ENCODE measurements around the gene BRI3.

The BRI3 gene

GRCh38 chr7:98294798-98295382 lies 13.4 kb downstream of the BRI3 start:
- no peak for TF ChIP-seq SUZ12 (IDR thresholded peaks at IDR 0.05; ENCODE audit: extremely low read depth, insufficient read depth, insufficient read length)
- TF ChIP-seq ZNF274 (IDR thresholded peaks at IDR 0.05; ENCODE audit: low read depth, low read length) = no peak
- TF ChIP-seq YY1 (IDR thresholded peaks at IDR 0.05; ENCODE audit: insufficient read depth, insufficient read length) = no peak
- H3K36me3 ChIP-seq (ENCODE audit: insufficient read depth, insufficient read length, low read length) = peaks cover 54% of the 10 kb centered on the region
- H3K4me1 ChIP-seq (ENCODE audit: insufficient read depth, insufficient read length) = peaks cover 9% of the 10 kb centered on the region
- no peak overlapping the region for H3K9ac ChIP-seq (ENCODE audit: insufficient read length, low read depth)
- H3K4me3 ChIP-seq (ENCODE audit: insufficient read length, low read depth) = no peak overlapping the region
- H3K27me3 ChIP-seq (ENCODE audit: insufficient read depth, insufficient read length) = no peaks in the 10 kb centered on the region
- H3K9me3 ChIP-seq (ENCODE audit: insufficient read depth, low read length) = no peaks in the 10 kb centered on the region
- peak; percentile 61 for DNase-seq (ENCODE audit: low read depth, low spot score)

DNA sequence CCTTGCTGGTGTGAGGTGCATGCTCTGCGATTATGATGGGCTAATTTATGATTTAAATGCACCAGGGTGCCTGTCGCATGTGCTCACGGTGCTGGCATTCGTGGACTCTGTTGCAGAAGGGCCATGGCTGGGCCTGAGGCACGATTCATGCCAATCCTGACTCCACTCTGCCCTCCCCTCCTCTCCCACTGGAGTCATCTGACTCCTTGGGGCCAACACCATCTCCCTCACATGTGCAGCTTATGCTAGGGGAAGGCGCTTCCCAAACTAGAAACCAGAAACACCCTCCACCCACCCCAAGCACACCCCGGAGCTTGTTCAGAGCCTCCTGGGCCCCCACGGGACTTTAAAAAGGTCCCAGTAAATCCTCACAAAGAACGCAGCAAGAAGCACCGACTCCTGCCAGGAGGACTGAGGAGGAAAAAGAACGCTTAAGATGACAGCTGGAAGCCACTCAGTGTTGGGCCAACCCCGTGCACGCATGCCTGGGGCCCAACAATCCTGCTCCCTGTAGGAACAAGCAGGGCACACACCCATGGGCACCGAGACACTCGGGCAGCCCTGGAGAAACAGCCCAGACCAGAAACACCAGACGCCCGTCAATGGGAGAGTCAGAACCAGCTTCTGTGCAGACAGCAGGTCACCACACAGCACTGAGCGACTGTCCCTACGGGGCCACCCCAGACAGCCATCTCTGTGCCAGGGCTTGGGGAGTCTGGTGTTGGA lies 14.1 kb downstream of the BRI3 start:
- H3K4me3 ChIP-seq (ENCODE audit: insufficient read length, low read depth) = no peak overlapping the region
- H3K9ac ChIP-seq (ENCODE audit: insufficient read length, low read depth) = no peak overlapping the region
- peaks cover 61% of the 10 kb centered on the region for H3K36me3 ChIP-seq (ENCODE audit: insufficient read depth, insufficient read length, low read length)
- no peak for DNase-seq (ENCODE audit: low read depth, low spot score)
- H3K9me3 ChIP-seq (ENCODE audit: insufficient read depth, low read length) = no peaks in the 10 kb centered on the region
- no peak for TF ChIP-seq SUZ12 (IDR thresholded peaks at IDR 0.05; ENCODE audit: extremely low read depth, insufficient read depth, insufficient read length)
- TF ChIP-seq ZNF274 (IDR thresholded peaks at IDR 0.05; ENCODE audit: low read depth, low read length) = no peak
- TF ChIP-seq YY1 (IDR thresholded peaks at IDR 0.05; ENCODE audit: insufficient read depth, insufficient read length) = no peak
- H3K27me3 ChIP-seq (ENCODE audit: insufficient read depth, insufficient read length) = no peaks in the 10 kb centered on the region
- H3K4me1 ChIP-seq (ENCODE audit: insufficient read depth, insufficient read length) = peaks cover 11% of the 10 kb centered on the region

DNA sequence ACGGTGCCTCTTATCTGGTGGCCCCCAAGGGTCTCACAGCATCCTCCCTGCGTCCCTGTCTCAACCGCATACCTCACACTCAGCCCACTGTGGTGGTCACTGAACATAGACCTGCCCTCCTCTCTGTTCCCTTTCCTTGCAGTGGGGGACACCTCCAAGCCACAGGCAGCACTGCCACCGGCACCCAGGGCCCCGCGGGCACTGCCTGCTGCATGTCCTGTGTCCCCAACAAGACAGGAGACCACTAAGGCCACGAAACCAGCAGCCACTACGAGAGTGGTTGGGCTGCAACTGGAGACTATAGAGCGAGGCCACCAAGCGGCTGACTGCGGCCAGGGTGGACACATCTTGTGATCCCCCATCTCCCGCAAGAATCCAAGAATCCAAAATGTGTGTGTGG lies 15.3 kb downstream of the BRI3 start:
- Histone ChIP-seq H3K9ac (ENCODE audit: insufficient read length, low read depth) (no peak overlapping the region), H3K4me3 (ENCODE audit: insufficient read length, low read depth) (no peak overlapping the region), H3K27me3 (ENCODE audit: insufficient read depth, insufficient read length) (no peaks in the 10 kb centered on the region), H3K9me3 (ENCODE audit: insufficient read depth, low read length) (no peaks in the 10 kb centered on the region), H3K4me1 (ENCODE audit: insufficient read depth, insufficient read length) (peaks cover 14% of the 10 kb centered on the region), H3K36me3 (ENCODE audit: insufficient read depth, insufficient read length, low read length) (peaks cover 57% of the 10 kb centered on the region)
- TF ChIP-seq YY1 (IDR thresholded peaks at IDR 0.05; ENCODE audit: insufficient read depth, insufficient read length) = no peak
- no peak for TF ChIP-seq ZNF274 (IDR thresholded peaks at IDR 0.05; ENCODE audit: low read depth, low read length)
- no peak for TF ChIP-seq SUZ12 (IDR thresholded peaks at IDR 0.05; ENCODE audit: extremely low read depth, insufficient read depth, insufficient read length)
- DNase-seq (ENCODE audit: low read depth, low spot score) = no peak

- H3K27me3 ChIP-seq (ENCODE audit: insufficient read depth, insufficient read length) = no peaks in the 10 kb centered on the region
- peaks cover 57% of the 10 kb centered on the region for H3K36me3 ChIP-seq (ENCODE audit: insufficient read depth, insufficient read length, low read length)
- no peak overlapping the region for H3K4me3 ChIP-seq (ENCODE audit: insufficient read length, low read depth)
- H3K9ac ChIP-seq (ENCODE audit: insufficient read length, low read depth) = no peak overlapping the region
- peaks cover 14% of the 10 kb centered on the region for H3K4me1 ChIP-seq (ENCODE audit: insufficient read depth, insufficient read length)
- no peak for DNase-seq (ENCODE audit: low read depth, low spot score)
- TF ChIP-seq YY1 (IDR thresholded peaks at IDR 0.05; ENCODE audit: insufficient read depth, insufficient read length) = no peak
- no peak for TF ChIP-seq SUZ12 (IDR thresholded peaks at IDR 0.05; ENCODE audit: extremely low read depth, insufficient read depth, insufficient read length)
- no peak for TF ChIP-seq ZNF274 (IDR thresholded peaks at IDR 0.05; ENCODE audit: low read depth, low read length)
- H3K9me3 ChIP-seq (ENCODE audit: insufficient read depth, low read length) = no peaks in the 10 kb centered on the region
Measured at GRCh38 chr7:98297626-98298286, 16.3 kb downstream of the BRI3 start.

DNA sequence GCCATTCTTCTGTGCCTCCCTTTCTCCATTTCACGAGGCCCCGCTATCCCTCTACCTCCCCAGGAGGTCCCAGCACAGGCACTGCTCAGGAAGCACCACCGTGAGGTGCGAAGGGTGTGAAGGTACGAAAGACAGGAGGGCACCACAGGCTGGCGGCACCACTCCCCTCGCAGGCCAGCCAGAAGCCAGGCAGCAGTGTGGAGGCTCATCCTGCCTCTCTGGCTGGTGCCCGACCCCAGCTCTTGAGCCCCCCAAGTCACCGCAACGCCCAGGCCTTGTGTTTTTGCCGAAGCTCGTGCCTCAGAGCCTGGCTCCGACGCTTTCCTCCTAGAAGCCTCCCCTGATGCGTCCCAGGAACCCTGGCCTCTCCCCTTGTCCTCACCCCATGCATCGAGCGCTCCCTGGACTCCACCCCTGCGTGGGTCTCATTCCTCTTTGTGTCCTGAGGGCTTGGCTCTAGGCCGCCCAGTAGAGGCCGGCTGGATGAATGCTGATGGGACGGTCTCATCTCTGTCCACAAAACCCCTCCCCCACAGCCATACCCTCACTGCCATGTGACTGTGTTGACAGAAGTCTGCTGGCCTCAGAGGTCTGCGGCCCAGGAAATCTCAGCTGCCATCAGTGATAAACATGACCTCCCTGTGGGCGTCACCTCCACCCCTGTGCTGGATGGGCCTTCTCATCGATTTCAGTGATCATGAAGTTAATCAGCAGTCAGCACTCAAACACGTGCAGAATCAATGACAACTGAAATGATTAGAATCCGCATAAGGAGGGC lies 19.3 kb downstream of the BRI3 start:
- H3K9ac ChIP-seq (ENCODE audit: insufficient read length, low read depth) = no peak overlapping the region
- peaks cover 46% of the 10 kb centered on the region for H3K36me3 ChIP-seq (ENCODE audit: insufficient read depth, insufficient read length, low read length)
- no peak overlapping the region for H3K4me3 ChIP-seq (ENCODE audit: insufficient read length, low read depth)
- H3K27me3 ChIP-seq (ENCODE audit: insufficient read depth, insufficient read length) = no peaks in the 10 kb centered on the region
- TF ChIP-seq ZNF274 (IDR thresholded peaks at IDR 0.05; ENCODE audit: low read depth, low read length) = no peak
- TF ChIP-seq SUZ12 (IDR thresholded peaks at IDR 0.05; ENCODE audit: extremely low read depth, insufficient read depth, insufficient read length) = no peak
- no peak for TF ChIP-seq YY1 (IDR thresholded peaks at IDR 0.05; ENCODE audit: insufficient read depth, insufficient read length)
- no peak for DNase-seq (ENCODE audit: low read depth, low spot score)
- no peaks in the 10 kb centered on the region for H3K9me3 ChIP-seq (ENCODE audit: insufficient read depth, low read length)
- peaks cover 10% of the 10 kb centered on the region for H3K4me1 ChIP-seq (ENCODE audit: insufficient read depth, insufficient read length)

DNA sequence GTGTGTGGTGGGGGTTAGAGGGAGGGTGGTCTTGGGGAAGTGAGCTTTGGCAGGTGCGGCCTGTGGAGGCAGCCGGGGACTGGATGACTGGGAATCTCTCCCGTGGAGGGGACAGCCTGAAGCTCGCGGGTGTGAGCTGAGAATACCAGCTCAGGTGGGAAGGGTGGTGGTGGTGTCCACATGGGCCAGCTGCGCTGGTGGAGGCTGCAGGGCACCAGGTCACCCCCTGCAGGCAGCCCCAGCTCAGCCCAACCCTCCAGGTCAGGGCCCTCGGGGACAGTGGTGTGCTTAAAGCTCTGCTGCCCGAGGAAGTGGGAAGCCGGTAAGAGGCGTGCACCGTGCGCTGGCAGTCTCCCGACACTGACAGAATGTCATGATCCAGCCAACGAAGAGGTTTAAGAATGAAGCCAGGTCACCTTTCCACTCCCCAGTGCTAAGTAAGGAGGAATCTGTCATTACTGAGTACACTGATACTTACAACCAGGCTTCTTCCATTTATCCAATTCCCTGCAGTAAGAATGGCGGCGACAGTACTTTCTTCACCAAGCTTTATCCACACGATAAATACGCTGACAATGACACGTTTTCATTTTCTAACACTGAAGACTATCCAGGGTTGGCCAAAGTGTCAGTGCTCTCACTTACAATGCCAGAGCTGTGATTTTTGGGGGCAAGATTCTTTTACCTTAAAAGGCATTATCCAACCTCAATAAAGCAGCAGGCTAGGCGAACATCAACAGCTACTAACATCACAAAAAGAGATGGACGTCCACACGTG lies 20.4 kb downstream of the BRI3 start:
- no peaks in the 10 kb centered on the region for H3K9me3 ChIP-seq (ENCODE audit: insufficient read depth, low read length)
- H3K27me3 ChIP-seq (ENCODE audit: insufficient read depth, insufficient read length) = no peaks in the 10 kb centered on the region
- TF ChIP-seq YY1 (IDR thresholded peaks at IDR 0.05; ENCODE audit: insufficient read depth, insufficient read length) (no peak), SUZ12 (IDR thresholded peaks at IDR 0.05; ENCODE audit: extremely low read depth, insufficient read depth, insufficient read length) (no peak), ZNF274 (IDR thresholded peaks at IDR 0.05; ENCODE audit: low read depth, low read length) (no peak)
- H3K4me1 ChIP-seq (ENCODE audit: insufficient read depth, insufficient read length) = peaks cover 10% of the 10 kb centered on the region
- H3K9ac ChIP-seq (ENCODE audit: insufficient read length, low read depth) = peak overlapping the region; percentile 10
- peaks cover 50% of the 10 kb centered on the region for H3K36me3 ChIP-seq (ENCODE audit: insufficient read depth, insufficient read length, low read length)
- DNase-seq (ENCODE audit: low read depth, low spot score) = no peak
- H3K4me3 ChIP-seq (ENCODE audit: insufficient read length, low read depth) = no peak overlapping the region

All from NT2/D1 (cell line).